Heart left ventricle (tissue), 13 donors: Measurements from ENCODE around the gene EPB41L2.

Source experiments
- POLR2A ChIP-seq, 2 donors: fragments of 450-650 bp; IDR thresholded peaks; one replicate each; pipeline ENCODE4 v1.6.1; 2017; ENCODE audit warnings: antibody characterized with exemption in 2 of 2, mild to moderate bottlenecking in 2 of 2, moderate library complexity in 2 of 2
- TF ChIP-seq, protein P1 (sequence below), 12 donors: fragments of 200-600 bp; sonication (generic) in 4 of 12; IDR thresholded peaks; one replicate each; pipeline versions ENCODE4 v1.5.0 to v1.8.0; 2018 to 2022; ENCODE audit warnings: antibody characterized with exemption in 12 of 12, mild to moderate bottlenecking in 5 of 12
- donor health status: ischemic (EF 13 %, LVEDD 7.1; RV severe dilation, severe dysfunction).
- donor health status: DM: no; HTN: yes; CAD: no.
- donor health status: DM: no; HTN: no; CAD: no.
- donor health status: ischemic (EF 25% LVEDD 6.9; RV normal size, moderate dysfunction).
- donor health status: ischemic (EF 25% LVEDD 5.7; RV mildly dilated, moderate dysfunction).
- donor health status: ischemic (EF 35%, LVEDD 5.7; RV mildly dilated, moderate dysfunction).
- donor health status: nonischemic (EF 11% LVEDD 7.7; RV severe dilation, severe dysfunction).
- donor health status: DM: yes; HTN: yes; CAD: no.
- donor health status: PGD.
- donor health status: ischemic (EF 29% LVEDD 5.4; RV normal size, mild dysfunction).
- donor health status: nonischemic (EF 23%, LVEDD 6.1; RV moderate dilation, normal function).

DNA sequence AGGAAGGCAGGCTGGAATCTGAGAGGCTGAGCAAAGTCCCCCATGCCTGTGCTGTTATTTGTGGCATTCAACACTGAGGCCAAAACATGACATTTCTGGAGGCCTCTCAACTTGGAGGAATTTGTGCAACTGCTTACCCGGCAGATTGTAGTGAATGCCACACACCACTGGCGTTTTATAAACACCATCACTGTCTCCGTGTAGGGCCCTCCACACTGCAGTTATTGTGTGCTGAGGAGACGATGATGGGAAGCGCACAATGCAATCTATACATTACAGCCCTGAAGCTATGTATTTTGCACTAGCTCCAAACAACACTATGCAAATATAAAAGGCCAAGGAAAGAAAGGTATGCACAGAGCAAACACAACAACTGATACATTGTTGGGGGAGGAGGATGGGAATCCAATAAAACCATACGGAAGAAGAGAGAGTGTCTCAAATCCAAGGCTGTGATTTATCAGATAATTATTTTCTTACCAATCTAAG is 129.3 kb downstream of the EPB41L2 start:
- TF ChIP-seq POLR2A (IDR thresholded peaks at IDR 0.05): no peak
- TF ChIP-seq, protein P1, sequence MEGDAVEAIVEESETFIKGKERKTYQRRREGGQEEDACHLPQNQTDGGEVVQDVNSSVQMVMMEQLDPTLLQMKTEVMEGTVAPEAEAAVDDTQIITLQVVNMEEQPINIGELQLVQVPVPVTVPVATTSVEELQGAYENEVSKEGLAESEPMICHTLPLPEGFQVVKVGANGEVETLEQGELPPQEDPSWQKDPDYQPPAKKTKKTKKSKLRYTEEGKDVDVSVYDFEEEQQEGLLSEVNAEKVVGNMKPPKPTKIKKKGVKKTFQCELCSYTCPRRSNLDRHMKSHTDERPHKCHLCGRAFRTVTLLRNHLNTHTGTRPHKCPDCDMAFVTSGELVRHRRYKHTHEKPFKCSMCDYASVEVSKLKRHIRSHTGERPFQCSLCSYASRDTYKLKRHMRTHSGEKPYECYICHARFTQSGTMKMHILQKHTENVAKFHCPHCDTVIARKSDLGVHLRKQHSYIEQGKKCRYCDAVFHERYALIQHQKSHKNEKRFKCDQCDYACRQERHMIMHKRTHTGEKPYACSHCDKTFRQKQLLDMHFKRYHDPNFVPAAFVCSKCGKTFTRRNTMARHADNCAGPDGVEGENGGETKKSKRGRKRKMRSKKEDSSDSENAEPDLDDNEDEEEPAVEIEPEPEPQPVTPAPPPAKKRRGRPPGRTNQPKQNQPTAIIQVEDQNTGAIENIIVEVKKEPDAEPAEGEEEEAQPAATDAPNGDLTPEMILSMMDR (IDR thresholded peaks at IDR 0.05): no peak
